Uterus (tissue), 4 donors: ENCODE results near the gene FARS2. TPM values are rescaled to one million over a fixed set of nuclear protein-coding genes. Genes with fewer than 3 reads are reported as not detected.

Source experiments
- DNase-seq, 2 donors: peaks; one replicate each; pipeline ENCODE4 v3.0.0-alpha.2; 2019 to 2020
- H3K27ac ChIP-seq, 2 donors: fragments of 200-600 bp; sonication (generic); 1 replicate in 1 of 2; 2 replicates in 1 of 2; pipeline ENCODE4 v1.5.1; 2016 to 2018
- H3K27me3 ChIP-seq, 2 donors: fragments of 200-600 bp; sonication (generic); one replicate each; pipeline ENCODE4 v1.5.1; 2018 to 2019; ENCODE audit warnings: control low read depth in 1 of 2
- H3K36me3 ChIP-seq, 2 donors: fragments of 200-600 bp; sonication (generic); one replicate each; pipeline ENCODE4 v1.5.1; 2019; ENCODE audit warnings: control low read depth in 1 of 2
- H3K4me1 ChIP-seq, 2 donors: fragments of 200-600 bp; sonication (generic); one replicate each; pipeline ENCODE4 v1.5.1; 2018 to 2019; ENCODE audit warnings: control low read depth in 1 of 2
- H3K4me3 ChIP-seq, 2 donors: fragments of 200-600 bp; sonication (generic); 1 replicate in 1 of 2; 2 replicates in 1 of 2; pipeline ENCODE4 v1.5.1; 2018 to 2019; ENCODE audit warnings: mild to moderate bottlenecking in 1 of 2
- H3K9me3 ChIP-seq, 2 donors: fragments of 200-600 bp; sonication (generic); one replicate each; pipeline ENCODE4 v1.5.1; 2019; ENCODE audit warnings: control low read depth in 1 of 2
- CTCF ChIP-seq, 4 experiments: fragments of 200-600 bp in 2 of 4; fragments of 450-650 bp in 2 of 4; sonication (generic) in 2 of 4; IDR thresholded peaks; one replicate each; pipeline ENCODE4 v1.5.1; 2016 to 2019; ENCODE audit warnings: antibody characterized with exemption in 4 of 4, mild to moderate bottlenecking in 2 of 4, moderate library complexity in 1 of 4
- POLR2A ChIP-seq, 2 donors: fragments of 450-650 bp; IDR thresholded peaks; one replicate each; pipeline ENCODE4 v1.6.1; 2016; ENCODE audit warnings: antibody characterized with exemption in 2 of 2, mild to moderate bottlenecking in 1 of 2, moderate library complexity in 1 of 2
- intact Hi-C: fragments of 100-400 bp; cut with DNase I; formaldehyde crosslinking; loops from one replicate; pipeline ENCODE4 v1.15.1; 2023; ENCODE audit warnings: low total_unique reads
- total RNA-seq, 4 donors: library from RNA; depleted of rRNA in 3 of 4; stranded (reverse); fragments of >200 nt in 3 of 4; gene quantifications; one replicate each; pipeline versions ENCODE4 v1.1.0 to v1.2.4, GENCODE V29; 2014 to 2023
- donor health status: DM: yes; HTN: yes; CAD: no.

FARS2 gene
- total RNA-seq, 4 donors from 2014 or later, result 14.4 to 32.5 (median 25.6) TPM

GRCh38 chr6:5541025-5541424 is 279.7 kb downstream of the FARS2 start:
- H3K4me1 ChIP-seq, result no peaks in the 10 kb centered on the region
- H3K9me3 ChIP-seq, result no peaks in the 10 kb centered on the region
- no peaks in the 10 kb centered on the region for H3K36me3 ChIP-seq
- intact Hi-C loops, result no loop called here
- H3K27ac ChIP-seq, result no peak overlapping the region
- no peak overlapping the region for H3K4me3 ChIP-seq
- no peak for DNase-seq
- no peak for TF ChIP-seq POLR2A (IDR thresholded peaks at IDR 0.05)
- no peak for TF ChIP-seq CTCF (IDR thresholded peaks at IDR 0.05)
- no peaks in the 10 kb centered on the region for H3K27me3 ChIP-seq

GRCh38 chr6:5541751-5542432 is 280.6 kb downstream of the FARS2 start:
- no peak for DNase-seq
- H3K36me3 ChIP-seq, result no peaks in the 10 kb centered on the region
- no peaks in the 10 kb centered on the region for H3K27me3 ChIP-seq
- no peak for TF ChIP-seq POLR2A (IDR thresholded peaks at IDR 0.05)
- no peak overlapping the region for H3K27ac ChIP-seq
- H3K9me3 ChIP-seq, result no peaks in the 10 kb centered on the region
- H3K4me1 ChIP-seq, result no peaks in the 10 kb centered on the region
- intact Hi-C loops, result no loop called here
- H3K4me3 ChIP-seq, result no peak overlapping the region

GRCh38 chr6:5547556-5547955 is 286.2 kb downstream of the FARS2 start:
- TF ChIP-seq CTCF (IDR thresholded peaks at IDR 0.05) (no peak), POLR2A (IDR thresholded peaks at IDR 0.05) (no peak)
- Histone ChIP-seq H3K27ac (no peak overlapping the region), H3K36me3 (no peaks in the 10 kb centered on the region), H3K4me3 (no peak overlapping the region), H3K9me3 (no peaks in the 10 kb centered on the region), H3K4me1 (no peaks in the 10 kb centered on the region), H3K27me3 (no peaks in the 10 kb centered on the region)
- intact Hi-C loops, result no loop called here
- DNase-seq, result no peak

- Histone ChIP-seq H3K4me1 (no peaks in the 10 kb centered on the region), H3K27ac (no peak overlapping the region), H3K9me3 (no peaks in the 10 kb centered on the region), H3K4me3 (no peak overlapping the region), H3K36me3 (no peaks in the 10 kb centered on the region), H3K27me3 (no peaks in the 10 kb centered on the region)
- no peak for DNase-seq
- TF ChIP-seq CTCF (IDR thresholded peaks at IDR 0.05) (no peak), POLR2A (IDR thresholded peaks at IDR 0.05) (no peak)
- intact Hi-C loops, result no loop called here
Observed at GRCh38 chr6:5550631-5551030, 289.3 kb downstream of the FARS2 start.

- Histone ChIP-seq H3K27me3 (no peaks in the 10 kb centered on the region), H3K36me3 (no peaks in the 10 kb centered on the region), H3K4me1 (no peaks in the 10 kb centered on the region), H3K27ac (no peak overlapping the region), H3K4me3 (no peak overlapping the region), H3K9me3 (no peaks in the 10 kb centered on the region)
- TF ChIP-seq POLR2A (IDR thresholded peaks at IDR 0.05) (no peak), CTCF (IDR thresholded peaks at IDR 0.05) (no peak)
- intact Hi-C loops, result no loop called here
- DNase-seq, result no peak
Observed at GRCh38 chr6:5552243-5552642, 290.9 kb downstream of the FARS2 start.

- intact Hi-C loops, result no loop called here
Observed at GRCh38 chr6:5553767-5554166, 292.5 kb downstream of the FARS2 start.

More at GRCh38 chr6:5553767-5554166, 292.5 kb downstream of the FARS2 start:
- Histone ChIP-seq H3K27ac (no peak overlapping the region), H3K27me3 (no peaks in the 10 kb centered on the region), H3K9me3 (no peaks in the 10 kb centered on the region), H3K4me3 (no peak overlapping the region), H3K36me3 (no peaks in the 10 kb centered on the region), H3K4me1 (no peaks in the 10 kb centered on the region)
- TF ChIP-seq POLR2A (IDR thresholded peaks at IDR 0.05) (no peak), CTCF (IDR thresholded peaks at IDR 0.05) (no peak)
- no peak for DNase-seq
